Uterus (tissue), 4 donors: ENCODE results near the gene HSPG2. TPM values are rescaled to one million over a fixed set of nuclear protein-coding genes. Genes with fewer than 3 reads are reported as not detected.

Experiments used
- DNase-seq, 2 donors: peaks; one replicate each; pipeline ENCODE4 v3.0.0-alpha.2; 2019 to 2020
- H3K27ac ChIP-seq, 2 donors: fragments of 200-600 bp; sonication (generic); 1 replicate in 1 of 2; 2 replicates in 1 of 2; pipeline ENCODE4 v1.5.1; 2016 to 2018
- H3K27me3 ChIP-seq, 2 donors: fragments of 200-600 bp; sonication (generic); one replicate each; pipeline ENCODE4 v1.5.1; 2018 to 2019; ENCODE audit warnings: control low read depth in 1 of 2
- H3K36me3 ChIP-seq, 2 donors: fragments of 200-600 bp; sonication (generic); one replicate each; pipeline ENCODE4 v1.5.1; 2019; ENCODE audit warnings: control low read depth in 1 of 2
- H3K4me1 ChIP-seq, 2 donors: fragments of 200-600 bp; sonication (generic); one replicate each; pipeline ENCODE4 v1.5.1; 2018 to 2019; ENCODE audit warnings: control low read depth in 1 of 2
- H3K4me3 ChIP-seq, 2 donors: fragments of 200-600 bp; sonication (generic); 1 replicate in 1 of 2; 2 replicates in 1 of 2; pipeline ENCODE4 v1.5.1; 2018 to 2019; ENCODE audit warnings: mild to moderate bottlenecking in 1 of 2
- H3K9me3 ChIP-seq, 2 donors: fragments of 200-600 bp; sonication (generic); one replicate each; pipeline ENCODE4 v1.5.1; 2019; ENCODE audit warnings: control low read depth in 1 of 2
- POLR2A ChIP-seq, 2 donors: fragments of 450-650 bp; IDR thresholded peaks; one replicate each; pipeline ENCODE4 v1.6.1; 2016; ENCODE audit warnings: antibody characterized with exemption in 2 of 2, mild to moderate bottlenecking in 1 of 2, moderate library complexity in 1 of 2
- intact Hi-C: fragments of 100-400 bp; cut with DNase I; formaldehyde crosslinking; loops from one replicate; pipeline ENCODE4 v1.15.1; 2023; ENCODE audit warnings: low total_unique reads
- total RNA-seq, 4 donors: library from RNA; depleted of rRNA in 3 of 4; stranded (reverse); fragments of >200 nt in 3 of 4; gene quantifications; one replicate each; pipeline versions ENCODE4 v1.1.0 to v1.2.4, GENCODE V29; 2014 to 2023
- TF ChIP-seq, protein P1 (sequence below), 4 experiments: fragments of 200-600 bp in 2 of 4; fragments of 450-650 bp in 2 of 4; sonication (generic) in 2 of 4; IDR thresholded peaks; one replicate each; pipeline ENCODE4 v1.5.1; 2016 to 2019; ENCODE audit warnings: antibody characterized with exemption in 4 of 4, mild to moderate bottlenecking in 2 of 4, moderate library complexity in 1 of 4
- donor health status: DM: yes; HTN: yes; CAD: no.

Gene HSPG2
- total RNA-seq, 4 donors from 2014 or later, result 96.8 to 677 (median 290) TPM

DNA sequence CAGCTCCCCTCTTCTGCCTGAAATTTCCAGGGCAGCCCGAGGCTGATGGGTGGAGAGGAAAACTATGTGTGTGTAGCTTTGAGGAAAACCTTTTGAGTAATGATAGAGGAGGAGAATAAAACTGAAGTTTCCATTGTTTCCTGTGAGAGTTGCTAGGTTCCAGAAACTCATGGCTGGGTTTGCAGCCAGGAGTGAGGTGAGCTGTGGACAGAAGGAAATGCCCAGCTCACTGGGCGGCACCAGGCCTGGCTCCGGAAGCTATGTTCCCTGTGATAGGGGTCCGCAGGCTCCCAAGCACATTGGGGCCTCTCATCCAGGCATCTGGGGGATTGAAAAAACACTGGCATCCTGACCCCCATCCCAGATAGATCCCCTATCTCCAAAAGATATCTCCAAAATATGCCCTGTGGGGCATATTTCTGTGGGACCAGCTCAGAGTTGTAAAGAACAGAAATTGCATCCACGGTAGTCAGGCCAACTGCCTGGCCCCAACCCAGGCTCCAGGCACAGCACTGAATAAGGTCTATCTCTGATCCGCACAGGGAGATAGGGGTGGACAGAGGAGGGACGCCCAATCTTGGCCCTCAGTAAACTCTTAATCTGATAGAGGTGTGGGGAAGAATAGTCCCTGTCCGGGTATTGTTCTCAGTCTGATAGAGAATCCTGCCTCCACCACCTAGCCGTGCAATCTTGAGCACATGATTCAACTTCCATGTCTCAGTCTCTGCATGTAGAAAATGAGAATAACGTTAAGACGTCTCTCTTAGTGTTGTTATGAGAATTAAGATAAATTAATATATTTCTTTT lies 1.8 kb upstream of the HSPG2 start:
- intact Hi-C loops, result no loop called here
- no peak for DNase-seq
- H3K4me3 ChIP-seq, result no peak overlapping the region

DNA sequence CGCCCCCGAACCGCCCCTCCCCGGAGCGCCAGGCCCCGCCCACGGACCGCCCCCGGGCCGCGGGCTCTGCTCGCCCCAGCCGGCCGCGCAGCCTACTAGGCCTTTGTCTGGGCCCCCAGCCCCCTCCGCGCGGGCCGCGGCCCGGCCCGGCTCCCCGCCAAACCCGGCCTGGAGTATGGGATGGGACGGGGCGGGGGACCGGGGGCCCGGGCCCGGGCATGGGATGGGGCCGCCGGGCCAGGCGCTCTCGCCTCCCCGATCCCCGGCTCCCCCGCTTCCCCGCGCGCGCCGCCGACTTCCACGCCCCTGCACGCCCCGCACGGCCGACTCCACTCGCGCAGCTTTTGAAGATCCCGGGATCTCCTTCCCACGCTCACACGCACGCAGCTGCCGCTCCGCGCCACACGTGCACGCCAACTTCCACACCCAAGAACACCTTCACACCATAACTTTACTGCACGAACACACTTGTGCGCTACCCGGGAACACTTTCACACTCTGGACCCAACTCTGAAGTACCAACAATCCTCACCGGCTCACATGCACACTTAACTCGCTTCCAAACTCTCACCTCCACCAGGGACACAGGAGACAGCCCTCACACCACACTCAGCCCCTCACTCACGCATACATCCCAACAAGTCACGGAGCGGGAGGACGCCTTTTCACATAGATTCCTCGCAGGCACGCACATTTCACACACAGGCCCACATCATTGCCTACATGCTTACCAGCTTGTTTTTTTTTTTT lies 437 bp upstream of the HSPG2 start:
- peak in 1 of 2 donors; percentile 75 for TF ChIP-seq POLR2A (IDR thresholded peaks at IDR 0.05)
- TF ChIP-seq, protein P1, sequence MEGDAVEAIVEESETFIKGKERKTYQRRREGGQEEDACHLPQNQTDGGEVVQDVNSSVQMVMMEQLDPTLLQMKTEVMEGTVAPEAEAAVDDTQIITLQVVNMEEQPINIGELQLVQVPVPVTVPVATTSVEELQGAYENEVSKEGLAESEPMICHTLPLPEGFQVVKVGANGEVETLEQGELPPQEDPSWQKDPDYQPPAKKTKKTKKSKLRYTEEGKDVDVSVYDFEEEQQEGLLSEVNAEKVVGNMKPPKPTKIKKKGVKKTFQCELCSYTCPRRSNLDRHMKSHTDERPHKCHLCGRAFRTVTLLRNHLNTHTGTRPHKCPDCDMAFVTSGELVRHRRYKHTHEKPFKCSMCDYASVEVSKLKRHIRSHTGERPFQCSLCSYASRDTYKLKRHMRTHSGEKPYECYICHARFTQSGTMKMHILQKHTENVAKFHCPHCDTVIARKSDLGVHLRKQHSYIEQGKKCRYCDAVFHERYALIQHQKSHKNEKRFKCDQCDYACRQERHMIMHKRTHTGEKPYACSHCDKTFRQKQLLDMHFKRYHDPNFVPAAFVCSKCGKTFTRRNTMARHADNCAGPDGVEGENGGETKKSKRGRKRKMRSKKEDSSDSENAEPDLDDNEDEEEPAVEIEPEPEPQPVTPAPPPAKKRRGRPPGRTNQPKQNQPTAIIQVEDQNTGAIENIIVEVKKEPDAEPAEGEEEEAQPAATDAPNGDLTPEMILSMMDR (IDR thresholded peaks at IDR 0.05), result no peak
- peak; percentile 85 to 90 for DNase-seq
- H3K9me3 ChIP-seq, result no peaks in the 10 kb centered on the region
- H3K4me3 ChIP-seq, result peak overlapping the region; percentile 28 to 47
- H3K27me3 ChIP-seq, result no peaks in the 10 kb centered on the region
- H3K36me3 ChIP-seq, result no peaks in the 10 kb centered on the region
- H3K4me1 ChIP-seq, result peaks cover 4 to 26% of the 10 kb centered on the region in 2 donors
- intact Hi-C loops, result no loop called here
- H3K27ac ChIP-seq, result peak overlapping the region; percentile 93 to 94

More for the DNA sequence above, 1.8 kb upstream of the HSPG2 start:
- no peaks in the 10 kb centered on the region for H3K27me3 ChIP-seq
- H3K9me3 ChIP-seq, result no peaks in the 10 kb centered on the region
- H3K36me3 ChIP-seq, result no peaks in the 10 kb centered on the region
- TF ChIP-seq POLR2A (IDR thresholded peaks at IDR 0.05), result peak in 1 of 2 donors; percentile 40
- TF ChIP-seq, protein P1 (IDR thresholded peaks at IDR 0.05), result no peak
- peak overlapping the region; percentile 93 to 94 for H3K27ac ChIP-seq
- peaks cover 0 to 23% of the 10 kb centered on the region in 2 donors for H3K4me1 ChIP-seq

DNA sequence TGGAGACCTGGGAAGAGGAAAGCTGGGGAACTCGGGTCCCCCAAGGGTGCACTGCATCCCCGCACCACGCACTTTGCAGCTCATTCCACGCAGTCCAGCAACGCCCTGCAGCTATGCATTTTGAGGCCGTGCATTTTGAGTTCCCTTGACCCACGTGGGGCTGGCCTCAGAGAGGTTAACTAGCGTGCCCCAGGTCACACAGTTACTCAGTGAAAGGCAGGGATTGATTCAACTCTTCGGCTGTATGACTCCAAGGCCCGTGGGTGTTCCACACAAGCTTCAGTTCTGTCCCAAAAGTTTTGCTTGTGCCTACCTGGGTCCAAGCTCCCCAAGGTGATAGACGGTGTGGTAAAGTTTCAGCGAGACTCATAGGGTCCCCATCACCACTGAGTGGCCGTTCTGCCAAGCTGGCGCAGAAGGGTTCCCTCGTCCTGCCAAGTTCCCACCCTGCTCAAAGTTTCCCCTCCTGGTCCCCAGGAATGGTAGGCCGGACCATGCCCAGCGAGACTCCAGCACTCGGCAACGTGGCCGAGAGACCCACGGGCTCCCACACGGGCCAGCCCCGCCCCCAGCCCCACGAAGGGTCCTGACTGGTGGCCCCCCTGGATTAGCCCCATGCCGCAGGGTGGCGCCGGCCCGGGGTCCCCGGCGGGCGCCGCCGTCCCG lies 611 bp downstream of the HSPG2 start:
- TF ChIP-seq, protein P1 (IDR thresholded peaks at IDR 0.05), result no peak
- TF ChIP-seq POLR2A (IDR thresholded peaks at IDR 0.05), result no peak
- H3K9me3 ChIP-seq, result no peaks in the 10 kb centered on the region
- peak overlapping the region; percentile 93 for H3K27ac ChIP-seq
- H3K27me3 ChIP-seq, result no peaks in the 10 kb centered on the region
- H3K4me3 ChIP-seq, result peak overlapping the region; percentile 53 to 85
- H3K4me1 ChIP-seq, result peaks cover 10 to 31% of the 10 kb centered on the region in 2 donors
- intact Hi-C loops, result no loop called here
- H3K36me3 ChIP-seq, result no peaks in the 10 kb centered on the region
- DNase-seq, result peak in 1 of 2 donors; percentile 60

DNA sequence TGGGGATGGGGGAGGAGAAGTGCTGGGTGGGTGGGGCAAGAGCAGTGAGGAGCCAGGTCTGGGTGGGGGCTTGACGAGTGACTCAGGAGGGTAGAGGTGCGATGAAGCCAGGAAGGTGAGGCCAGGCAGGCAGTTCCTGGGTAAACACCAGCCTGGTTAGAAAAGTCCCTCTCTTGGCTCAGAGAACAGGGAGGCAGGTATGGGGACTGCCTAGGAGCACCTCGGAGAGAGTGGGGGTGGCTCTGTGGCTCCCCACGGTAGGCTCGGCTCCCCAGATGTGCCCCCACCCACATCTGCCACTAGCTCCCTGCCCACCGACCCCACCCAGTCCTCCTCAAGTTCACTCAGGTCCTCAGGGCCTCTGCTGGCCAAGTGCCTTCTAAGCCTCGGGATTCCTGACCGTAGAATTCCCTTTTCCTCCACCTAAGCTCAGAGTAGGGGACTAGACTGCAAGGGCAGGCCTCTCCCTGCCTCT lies 1.2 kb downstream of the HSPG2 start:
- DNase-seq, result no peak
- peaks cover 11 to 35% of the 10 kb centered on the region in 2 donors for H3K4me1 ChIP-seq
- intact Hi-C loops, result no loop called here
- peak overlapping the region; percentile 93 for H3K27ac ChIP-seq
- TF ChIP-seq POLR2A (IDR thresholded peaks at IDR 0.05), result peak in 1 of 2 donors; percentile 24
- TF ChIP-seq, protein P1 (IDR thresholded peaks at IDR 0.05), result no peak
- no peaks in the 10 kb centered on the region for H3K27me3 ChIP-seq
- peak overlapping the region; percentile 53 to 85 for H3K4me3 ChIP-seq
- H3K9me3 ChIP-seq, result no peaks in the 10 kb centered on the region
- no peaks in the 10 kb centered on the region for H3K36me3 ChIP-seq
